Measurements from ENCODE around the gene MYOZ2.

GRCh38 chr4:119125931-119126330 lies 9.7 kb upstream of the MYOZ2 start:
- TF ChIP-seq EZH2phosphoT487 (IDR thresholded peaks at IDR 0.05; ENCODE audit: insufficient read depth, low read depth), result no peak
- TF ChIP-seq EZH2 (IDR thresholded peaks at IDR 0.05; ENCODE audit: insufficient read depth, poor library complexity, severe bottlenecking), result no peak

All from GM23248 (cell line).